IMR-90 (cell line): ENCODE measurements around the gene HNRNPL. TPM values are rescaled to one million over a fixed set of nuclear protein-coding genes. Genes with fewer than 3 reads are reported as not detected.
"Not testable (repeated sequence)": the region's sequence is repeated elsewhere in the genome, so short reads cannot be mapped to it uniquely, and the experiment has no call there.

Source experiments
- ATAC-seq: fragments of 200-7000 bp; cut with Tn5 transposase; 2 replicates; pipeline ENCODE4 v1.9.1; 2020; ENCODE audit warnings: low read depth, mild to moderate bottlenecking, moderate library complexity
- BruUV-seq: library from RNA; stranded (reverse); fragments of 400-500 nt; replicated peaks from 2 replicates; lab custom pipeline; 2021; lab: Mats Ljungman, UMichigan
- CTCF ChIA-PET: fragments of 300-600 bp; formaldehyde crosslinking; extraction: SDS; loops from one replicate; lab custom pipeline; 2021; ENCODE audit warnings: antibody characterized with exemption; lab: Yijun Ruan, JAX
- POLR2A ChIA-PET: fragments of 300-600 bp; sonication (Branson Sonifier 250); formaldehyde crosslinking; loops from one replicate; lab custom pipeline; 2022; ENCODE audit warnings: antibody characterized with exemption; ENCODE audit not compliant: unreplicated experiment; lab: Charles Lee
- DNase-seq: peaks from one replicate; pipeline ENCODE4 v3.0.0; 2013
- H2AFZ ChIP-seq: replicated peaks from 2 replicates; pipeline ENCODE3; 2013; ENCODE audit warnings: low read length, mild to moderate bottlenecking; ENCODE audit not compliant: poor library complexity
- H2AK5ac ChIP-seq: 2 replicates; pipeline ENCODE4 v1.6.1; 2013; ENCODE audit warnings: low read depth, low read length, inconsistent platforms
- H2AK9ac ChIP-seq: replicated peaks from 2 replicates; pipeline ENCODE3; 2013; ENCODE audit warnings: mild to moderate bottlenecking, low read depth, low read length, moderate library complexity; ENCODE audit not compliant: poor library complexity
- H2BK120ac ChIP-seq: 2 replicates; pipeline ENCODE4 v1.6.1; 2013; ENCODE audit warnings: low read depth, low read length, inconsistent platforms
- H2BK15ac ChIP-seq: 3 replicates; pipeline ENCODE4 v1.6.1; 2013; ENCODE audit warnings: low read depth, low read length, inconsistent platforms
- H2BK20ac ChIP-seq: 2 replicates; pipeline ENCODE4 v1.6.1; 2013; ENCODE audit warnings: low read depth, mild to moderate bottlenecking, inconsistent platforms, low read length, moderate library complexity
- H2BK5ac ChIP-seq: 2 replicates; pipeline ENCODE4 v1.6.1; 2013; ENCODE audit warnings: mild to moderate bottlenecking, low read depth, low read length, inconsistent platforms; ENCODE audit not compliant: poor library complexity, severe bottlenecking
- H3K14ac ChIP-seq: replicated peaks from 2 replicates; pipeline ENCODE4 v1.6.1; 2013; ENCODE audit warnings: low read depth, low read length, inconsistent platforms
- H3K18ac ChIP-seq: 2 replicates; pipeline ENCODE4 v1.6.1; 2013; ENCODE audit warnings: low read depth, low read length, control low read depth
- H3K23ac ChIP-seq: 2 replicates; pipeline ENCODE4 v1.6.1; 2013; ENCODE audit warnings: low read depth, low read length, inconsistent platforms
- H3K27ac ChIP-seq: 2 replicates; pipeline ENCODE4 v1.5.1; 2013; ENCODE audit warnings: mild to moderate bottlenecking, control low read depth, low read length; ENCODE audit not compliant: insufficient read depth
- H3K27me3 ChIP-seq: 2 replicates; pipeline ENCODE4 v1.6.1; 2013; ENCODE audit warnings: low read length; ENCODE audit not compliant: control insufficient read depth, insufficient read depth
- H3K36me3 ChIP-seq: 2 replicates; pipeline ENCODE4 v1.6.1; 2013; ENCODE audit warnings: low read length, mixed read lengths; ENCODE audit not compliant: control insufficient read depth, insufficient read depth
- H3K4ac ChIP-seq: 2 replicates; pipeline ENCODE4 v1.6.1; 2013; ENCODE audit warnings: low read depth, low read length, inconsistent platforms
- H3K4me1 ChIP-seq: 2 replicates; pipeline ENCODE4 v1.6.1; 2013; ENCODE audit warnings: low read length, mixed read lengths; ENCODE audit not compliant: control insufficient read depth, insufficient read depth
- H3K4me2 ChIP-seq: 2 replicates; pipeline ENCODE4 v1.6.1; 2013; ENCODE audit warnings: low read depth, mild to moderate bottlenecking, control low read depth, low read length, moderate library complexity
- H3K4me3 ChIP-seq: 2 replicates; pipeline ENCODE4 v1.5.1; 2013; ENCODE audit warnings: low read depth, mild to moderate bottlenecking, control low read depth, low read length, moderate library complexity; ENCODE audit not compliant: insufficient read depth
- H3K56ac ChIP-seq: 2 replicates; pipeline ENCODE4 v1.6.1; 2013; ENCODE audit warnings: low read length, inconsistent platforms; ENCODE audit not compliant: insufficient read depth; ENCODE audit errors: extremely low read depth
- H3K79me1 ChIP-seq, 2 experiments: 2 replicates each; pipeline ENCODE4 v1.6.1; 2013; ENCODE audit warnings: low read length in 2 of 2, inconsistent platforms in 1 of 2, low read depth in 1 of 2
- H3K9ac ChIP-seq: 2 replicates; pipeline ENCODE4 v1.6.1; 2013; ENCODE audit warnings: low read depth, low read length, control low read depth
- H3K9me1 ChIP-seq: 2 replicates; pipeline ENCODE4 v1.6.1; 2013; ENCODE audit warnings: low read length, inconsistent platforms; ENCODE audit not compliant: insufficient read depth
- H3K9me3 ChIP-seq: 2 replicates; pipeline ENCODE4 v1.6.1; 2013; ENCODE audit warnings: low read length; ENCODE audit not compliant: control insufficient read depth, insufficient read depth
- H4K20me1 ChIP-seq: 2 replicates; pipeline ENCODE4 v1.6.1; 2013; ENCODE audit warnings: low read length, inconsistent platforms; ENCODE audit not compliant: insufficient read depth
- H4K5ac ChIP-seq: 2 replicates; pipeline ENCODE4 v1.6.1; 2013; ENCODE audit warnings: mild to moderate bottlenecking, low read depth, low read length, control low read depth
- H4K8ac ChIP-seq, 2 experiments: 2 replicates each; pipeline ENCODE4 v1.6.1; 2013; ENCODE audit warnings: low read depth in 2 of 2, low read length in 2 of 2, control low read depth in 1 of 2, inconsistent platforms in 1 of 2
- H4K91ac ChIP-seq: 2 replicates; pipeline ENCODE4 v1.6.1; 2013; ENCODE audit warnings: low read depth, low read length, inconsistent platforms; ENCODE audit not compliant: insufficient read depth
- CEBPB ChIP-seq: IDR thresholded peaks from 2 replicates; pipeline ENCODE4 v1.6.1; 2012; ENCODE audit warnings: low read depth, low read length, improper control_type of control experiment
- WGBS, 2 experiments: methylation state at CpG; one replicate each; pipeline versions ENCODE4 v1.1.5 to v1.1.7; 2013; ENCODE audit warnings: missing lambda C conversion rate in 2 of 2; ENCODE audit not compliant: insufficient read length in 1 of 2; ENCODE audit errors: extremely low coverage in 2 of 2; 5-methylcytosine and 5-hydroxymethylcytosine counted together
- dilution Hi-C: fragments of 300-500 bp; cut with HindIII; formaldehyde crosslinking; loops from one replicate; pipeline ENCODE4 v1.14.3; 2018; ENCODE audit warnings: low sequenced_read_pairs; ENCODE audit not compliant: unreplicated experiment
- in situ Hi-C: fragments of 300-500 bp; cut with MboI; formaldehyde crosslinking; loops from 3 replicates; pipeline ENCODE4 v1.14.3; 2019; ENCODE audit warnings: low sequenced_read_pairs, inconsistent platforms, mixed read lengths
- intact Hi-C: fragments of 100-400 bp; cut with micrococcal nuclease; formaldehyde crosslinking; loops from 2 replicates; pipeline ENCODE4 v1.10.0; 2022
- polyA plus RNA-seq, 3 experiments: library from polyadenylated mRNA; depleted of rRNA; stranded (reverse); fragments of >200 nt; gene quantifications; 2 replicates each; pipeline ENCODE4 v1.2.3, GENCODE V29; 2012; ENCODE audit warnings: low replicate concordance in 1 of 3
- total RNA-seq: library from RNA; depleted of rRNA; stranded (reverse); fragments of >200 nt; gene quantifications from 2 replicates; pipeline ENCODE4 v1.2.3, GENCODE V29; 2012

The HNRNPL gene
- total and polyA plus RNA-seq, 2 of the 4 experiments (the other 2 are of a cell fraction): 277 to 429 TPM

DNA sequence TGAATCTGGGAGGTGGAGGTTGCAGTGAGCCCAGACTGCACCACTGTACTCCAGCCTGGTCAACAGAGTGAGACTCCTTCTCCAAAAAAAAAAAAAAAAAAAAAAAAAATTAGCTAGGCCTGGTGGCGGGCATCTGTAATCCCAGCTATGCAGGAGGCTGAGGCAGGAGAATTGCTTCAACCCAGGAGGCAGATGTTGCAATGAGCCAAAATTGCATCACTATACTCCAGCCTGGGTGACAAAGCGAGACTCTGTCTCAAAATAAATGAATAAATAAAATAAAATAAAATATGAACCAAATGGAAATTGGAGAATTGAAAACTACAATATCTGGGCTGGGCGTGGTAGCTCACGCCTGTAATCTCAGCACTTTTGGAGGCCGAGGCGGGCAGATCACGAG lies 20.6 kb downstream of the HNRNPL start:
- H3K9me3 ChIP-seq, H3K36me3 ChIP-seq, H3K9me1 ChIP-seq, H2AK9ac ChIP-seq, dilution Hi-C loops, H3K56ac ChIP-seq, H2BK20ac ChIP-seq, intact Hi-C loops, H3K4me2 ChIP-seq, H2BK120ac ChIP-seq, ATAC-seq, H3K27ac ChIP-seq, H3K18ac ChIP-seq, BruUV-seq, H3K14ac ChIP-seq, H4K5ac ChIP-seq, H4K91ac ChIP-seq, H3K23ac ChIP-seq, H3K9ac ChIP-seq, H4K20me1 ChIP-seq, H2BK15ac ChIP-seq, H3K27me3 ChIP-seq, H2AFZ ChIP-seq, H3K4me3 ChIP-seq, in situ Hi-C loops, CTCF ChIA-PET: not testable (repeated sequence)
- peak; percentile 84 for TF ChIP-seq CEBPB
- peak overlapping the region; percentile 57 for H2AK5ac ChIP-seq
- H3K4ac ChIP-seq: peak overlapping the region; percentile 55; the same call in 1 of the 2 replicates
- peak overlapping the region; percentile 45 for H2BK5ac ChIP-seq
- no CpG with 5 or more reads among the region's 7 CpGs for WGBS, 2 experiments
- POLR2A ChIA-PET: interaction anchor here (0.6 kb wide), 1 partner anchor 9 kb away, joined by 3 read pairs; no protein-coding TSS in a partner anchor
- peak overlapping the region in 1 of 2 experiments; percentile 38; a peak in 1 of 4 replicates for H4K8ac ChIP-seq
- peak; percentile 23 for DNase-seq
- peaks cover 0 to 33% of the 10 kb centered on the region in 2 experiments; a peak in 2 of 4 replicates for H3K79me1 ChIP-seq
- peaks cover 13% of the 10 kb centered on the region for H3K4me1 ChIP-seq
